GM19025 (cell line): ENCODE measurements around the gene UBXN11.
"Not testable (repeated sequence)": the region's sequence is repeated elsewhere in the genome, so short reads cannot be mapped to it uniquely, and the experiment has no call there.

Experiments
- ATAC-seq: cut with Tn5 transposase; IDR thresholded peaks from one replicate; pipeline ENCODE4 v1.9.1; 2021; ENCODE audit warnings: mild to moderate bottlenecking, low read depth, moderate library complexity; ENCODE audit not compliant: unreplicated experiment

UBXN11 gene

DNA sequence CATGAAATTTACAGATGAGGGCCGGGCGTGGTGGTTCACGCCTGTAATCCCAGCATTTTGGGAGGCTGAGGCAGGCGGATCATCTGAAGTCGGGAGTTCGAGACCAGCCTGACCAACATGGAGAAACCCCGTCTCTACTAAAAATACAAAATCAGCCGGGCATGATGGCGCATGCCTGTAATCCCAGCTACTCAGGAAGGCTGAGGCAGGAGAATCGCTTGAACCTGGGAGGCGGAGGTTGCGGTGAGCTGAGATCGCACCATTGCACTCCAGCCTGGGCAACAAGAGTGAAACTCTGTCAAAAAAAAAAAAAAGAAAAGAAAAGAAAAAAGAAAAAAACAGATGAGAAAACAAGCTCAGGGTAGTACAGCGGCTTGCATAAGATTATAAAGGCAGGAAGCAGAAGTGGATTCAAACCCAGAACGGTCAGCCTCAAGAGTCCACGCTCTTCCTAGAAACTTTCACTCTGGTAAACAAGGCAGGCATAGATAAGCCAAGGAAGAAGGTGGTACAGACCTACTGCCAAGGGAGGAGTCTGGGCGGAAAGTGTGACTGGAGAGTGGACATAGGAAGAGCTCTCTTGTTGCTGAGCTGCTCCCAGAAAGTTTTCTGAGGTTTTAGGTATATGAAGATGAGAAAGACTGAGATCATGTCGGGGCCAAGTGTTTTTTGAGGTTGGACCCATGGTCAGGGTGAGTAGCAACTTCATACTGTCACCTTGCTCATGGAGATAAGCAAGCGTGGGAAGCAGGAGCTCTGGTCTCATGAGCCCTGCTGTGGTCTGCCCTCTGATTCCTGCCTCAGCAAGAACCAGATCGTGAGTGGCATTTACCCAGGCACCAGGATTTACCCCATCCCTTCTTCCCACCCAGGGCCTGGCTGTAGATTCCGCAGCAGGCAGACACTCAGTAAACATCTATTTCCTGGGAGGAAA is 1.8 kb upstream of the UBXN11 start:
- not testable (repeated sequence) for ATAC-seq

DNA sequence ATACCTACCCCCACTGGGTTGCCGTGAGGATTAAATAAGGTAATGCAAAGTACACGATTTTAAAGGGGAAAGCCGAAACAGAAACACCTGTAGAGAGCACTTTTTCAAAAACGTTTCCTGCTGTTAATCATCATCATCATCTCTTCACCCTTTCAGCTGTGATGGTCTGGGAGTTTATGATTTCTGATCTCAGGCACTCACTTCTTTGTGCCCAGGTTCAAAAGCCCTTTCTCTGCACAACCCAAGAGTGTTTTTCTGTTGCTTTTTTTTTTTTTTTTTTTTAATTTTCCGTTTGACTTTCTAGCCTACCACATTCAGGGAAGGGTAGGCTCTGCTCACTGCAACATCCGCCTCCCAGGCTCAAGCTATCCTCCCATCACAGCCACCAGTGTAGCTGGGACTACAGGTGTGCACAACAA is 936 bp upstream of the UBXN11 start:
- ATAC-seq, result no peak

DNA sequence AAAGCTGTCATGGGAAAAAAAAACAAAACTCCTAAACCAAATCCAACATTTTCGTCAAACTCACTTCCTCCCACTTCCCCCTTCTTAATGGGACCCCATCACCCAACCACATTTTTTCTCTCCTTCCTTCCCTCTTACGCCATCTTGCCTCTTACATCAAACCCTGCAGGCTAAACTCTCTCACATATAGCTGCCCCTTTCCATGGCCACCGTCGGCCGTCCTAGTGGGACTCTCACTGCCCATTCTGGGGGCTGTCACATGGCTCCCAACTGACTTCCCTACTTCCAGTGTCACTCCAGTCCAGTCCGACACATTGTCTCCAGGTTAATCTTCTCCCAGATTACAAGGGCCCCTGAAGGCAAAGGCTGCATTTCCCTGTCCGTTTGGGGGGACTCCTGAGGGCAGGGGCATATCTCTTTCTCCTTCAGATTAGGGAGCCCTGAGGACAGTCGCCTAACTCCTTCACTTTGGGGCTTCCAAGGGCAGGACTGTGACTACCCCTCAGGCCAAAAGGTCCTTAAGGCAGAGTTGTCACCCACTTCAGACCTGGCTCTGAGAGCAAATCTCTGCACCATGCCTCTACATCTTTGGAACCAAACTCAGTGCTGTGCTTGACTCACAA is 658 bp downstream of the UBXN11 start:
- no peak for ATAC-seq

DNA sequence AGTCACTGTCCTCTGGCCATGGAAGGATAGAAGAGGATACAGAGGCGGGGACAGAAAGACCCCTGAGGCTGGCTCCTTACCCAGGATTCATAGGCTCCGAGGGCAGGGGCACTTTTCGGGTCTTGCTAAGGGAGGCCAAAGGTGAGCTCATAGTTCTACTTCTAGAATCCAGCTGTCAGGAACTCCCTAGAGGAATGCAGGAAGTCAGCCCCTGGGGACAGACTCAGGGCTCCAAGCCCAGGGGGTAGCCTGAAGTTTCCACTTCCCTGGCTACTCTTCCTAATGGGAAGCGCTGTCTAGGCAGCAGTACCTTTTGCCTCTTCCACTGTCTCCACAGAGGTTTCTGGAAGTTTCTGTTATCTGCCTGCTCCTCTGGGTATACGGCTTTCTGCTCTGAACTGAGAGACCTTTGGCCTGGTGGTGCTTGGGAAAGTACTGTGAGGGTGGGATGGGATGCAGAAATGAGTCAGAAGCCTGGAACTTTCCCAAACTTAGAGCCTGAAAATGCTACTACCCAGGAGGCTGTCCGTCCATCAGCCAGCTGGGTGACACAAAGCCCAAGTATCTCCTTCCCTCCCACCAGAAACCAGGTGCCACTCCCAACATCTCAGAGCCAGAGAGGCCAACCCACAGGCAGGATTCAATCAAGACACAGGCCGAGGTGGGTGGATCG is 3.6 kb downstream of the UBXN11 start:
- no peak for ATAC-seq

DNA sequence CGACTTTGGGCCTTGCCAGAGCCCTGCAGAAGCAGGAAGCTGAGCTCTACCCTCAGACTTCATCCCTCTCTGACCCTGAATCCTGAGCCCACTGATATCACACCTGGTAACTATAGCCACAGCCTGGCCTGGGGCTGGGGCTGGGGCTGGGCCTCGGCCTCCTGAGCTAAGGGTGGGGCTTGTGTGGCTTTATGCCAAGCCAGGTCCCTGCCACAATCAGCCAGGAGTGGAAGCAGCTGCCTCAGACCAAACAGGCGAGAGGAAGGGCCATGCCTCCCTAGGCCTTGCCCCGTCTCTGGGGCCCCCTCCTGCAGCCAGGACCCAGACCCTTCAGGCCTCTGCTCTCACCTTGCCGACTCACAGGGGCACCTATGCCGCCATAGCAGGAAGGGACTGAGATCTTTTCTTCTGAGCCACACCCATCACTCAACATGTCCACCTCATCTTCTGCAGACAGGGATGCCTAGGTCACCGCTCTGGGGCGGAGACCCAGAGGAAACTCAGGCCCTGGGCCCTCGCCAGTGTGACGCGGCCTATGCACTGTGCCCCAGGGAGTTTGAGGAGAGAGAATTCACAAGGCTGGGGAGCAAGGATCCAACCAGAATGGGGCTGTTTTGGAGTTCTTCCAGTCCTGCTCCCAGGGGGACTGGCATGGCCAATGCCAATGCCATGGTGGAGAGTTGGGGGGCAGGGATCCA is 5.7 kb downstream of the UBXN11 start:
- ATAC-seq, result no peak

DNA sequence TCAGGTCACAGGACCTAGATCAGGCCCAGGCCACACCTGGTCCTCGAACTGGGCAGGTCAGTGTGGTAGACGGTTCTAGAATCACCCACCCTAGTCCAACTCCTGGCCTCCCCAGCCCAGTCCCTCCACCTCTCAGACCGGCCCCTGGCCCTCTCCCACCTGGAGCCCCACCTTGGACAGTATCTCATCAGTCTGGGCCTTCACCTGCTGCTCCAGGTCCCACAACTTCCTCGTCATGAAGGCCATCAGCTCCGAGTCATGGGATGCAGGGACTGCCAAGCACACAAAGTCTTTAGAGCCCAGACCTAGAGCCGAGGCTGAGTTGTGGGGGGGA is 8.7 kb downstream of the UBXN11 start:
- ATAC-seq, result no peak

DNA sequence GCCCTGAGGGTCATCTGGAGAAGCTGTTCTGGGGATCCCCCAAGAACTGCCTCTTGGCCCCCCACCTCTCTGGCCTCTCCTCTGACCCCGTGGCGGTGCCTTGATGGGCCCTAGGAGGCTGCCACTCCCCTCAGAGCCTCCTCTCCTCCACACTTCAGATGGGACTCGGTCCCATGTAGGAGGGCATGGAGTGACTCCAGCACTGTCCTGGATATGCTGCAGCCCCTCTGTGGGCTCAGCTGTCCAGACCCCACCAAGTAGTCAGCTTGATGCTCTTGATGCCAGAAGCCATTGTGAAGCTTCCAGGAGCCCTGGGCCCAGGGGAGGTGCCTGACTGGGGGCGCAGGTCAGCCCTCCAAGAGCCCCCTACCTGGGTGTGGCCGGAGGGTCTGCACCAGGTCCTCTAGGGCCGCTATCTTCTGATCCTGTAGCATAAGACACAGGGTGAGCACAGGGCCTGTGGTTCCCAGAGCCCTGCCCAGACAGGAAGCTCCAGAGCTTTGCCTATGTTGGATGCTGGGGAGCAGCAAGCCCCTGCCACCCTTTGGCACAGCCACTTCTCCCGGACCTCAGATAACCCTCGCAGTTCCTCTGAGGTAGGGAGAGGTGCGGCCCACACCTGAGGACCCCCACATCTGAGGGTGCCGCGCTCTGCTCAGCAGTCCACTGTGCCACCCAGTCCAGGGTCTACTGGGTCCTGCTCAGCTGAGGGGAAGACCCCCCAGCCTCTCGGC is 9.2 kb downstream of the UBXN11 start:
- ATAC-seq, result no peak

DNA sequence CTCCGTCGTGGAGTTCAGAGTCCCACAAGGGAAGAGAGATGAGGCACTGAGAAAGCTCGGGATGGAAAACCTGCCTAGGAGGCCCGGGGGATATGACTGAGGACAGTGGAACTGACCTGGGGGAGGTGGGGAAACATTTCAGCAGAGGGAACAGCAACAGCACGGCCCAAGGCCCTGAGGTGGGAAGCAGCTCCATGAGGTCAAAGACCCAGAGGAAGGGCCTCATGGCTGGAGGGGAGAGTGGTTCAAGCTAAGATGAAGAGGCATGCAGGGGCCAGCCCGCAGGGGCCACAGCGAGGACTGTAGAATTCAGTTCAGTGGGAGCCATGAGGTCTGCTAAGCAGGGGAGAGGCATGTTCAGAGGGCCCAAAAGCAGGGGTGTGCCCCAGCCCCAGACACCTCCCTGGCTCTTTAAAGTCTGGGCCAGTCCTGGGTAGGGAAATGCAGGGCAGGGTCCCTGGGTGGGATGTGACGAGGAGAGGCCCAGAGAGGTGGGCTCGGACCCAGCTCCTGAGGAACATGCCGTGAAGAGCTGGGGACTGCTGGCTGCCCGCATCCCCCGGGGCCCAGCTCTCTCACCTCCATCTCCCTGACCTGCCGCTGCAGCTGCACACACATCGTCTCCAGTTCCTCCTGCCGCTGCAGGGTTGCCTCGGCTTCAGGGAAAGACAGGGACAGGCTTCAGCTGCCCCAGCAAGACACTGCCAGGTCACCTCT is 9.9 kb downstream of the UBXN11 start:
- ATAC-seq, result no peak

DNA sequence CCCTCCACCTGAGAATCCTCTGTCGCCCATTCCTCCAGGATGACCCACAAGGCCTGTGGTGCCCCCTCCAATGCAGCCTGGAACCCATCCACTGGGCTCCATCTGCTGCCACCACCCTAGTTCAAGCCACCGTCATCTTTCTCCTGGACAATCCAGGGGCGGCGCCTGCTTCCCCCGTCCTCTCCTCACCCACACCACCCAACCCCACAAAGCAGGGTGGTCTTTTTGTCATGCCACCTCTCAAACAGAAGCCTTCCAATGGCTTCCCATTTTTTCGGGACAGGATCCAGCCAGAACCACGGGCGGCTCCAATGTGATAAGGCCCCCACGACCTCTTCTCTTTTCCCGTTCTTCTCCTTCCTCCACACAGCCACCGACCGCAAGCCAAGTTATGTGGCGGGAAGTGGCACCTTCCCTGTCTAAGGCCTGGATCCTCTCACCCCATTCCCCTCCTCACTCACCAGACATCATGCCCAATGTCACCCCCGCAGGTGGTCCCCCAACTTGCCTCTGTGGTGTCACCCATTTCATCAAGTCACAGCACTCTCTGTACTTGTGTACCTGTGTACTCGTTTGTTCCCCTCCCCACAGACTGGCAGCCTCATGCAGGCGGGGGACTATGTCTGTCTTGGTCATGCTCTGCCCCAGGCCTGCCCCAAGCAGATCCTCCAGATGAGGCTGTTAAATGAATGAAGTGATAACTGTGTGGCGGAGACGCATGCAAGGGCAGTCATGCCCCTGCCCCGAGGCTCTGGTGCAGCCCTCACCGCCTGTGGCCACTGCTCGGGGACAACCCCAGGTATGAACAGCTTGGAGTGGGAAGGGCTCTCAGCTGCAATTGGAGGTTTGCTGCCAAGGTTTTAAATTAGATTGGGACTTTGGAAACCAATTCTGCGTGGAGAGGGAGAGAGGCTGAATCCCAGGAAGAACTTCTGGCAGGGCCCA is 11.0 kb downstream of the UBXN11 start:
- no peak for ATAC-seq

DNA sequence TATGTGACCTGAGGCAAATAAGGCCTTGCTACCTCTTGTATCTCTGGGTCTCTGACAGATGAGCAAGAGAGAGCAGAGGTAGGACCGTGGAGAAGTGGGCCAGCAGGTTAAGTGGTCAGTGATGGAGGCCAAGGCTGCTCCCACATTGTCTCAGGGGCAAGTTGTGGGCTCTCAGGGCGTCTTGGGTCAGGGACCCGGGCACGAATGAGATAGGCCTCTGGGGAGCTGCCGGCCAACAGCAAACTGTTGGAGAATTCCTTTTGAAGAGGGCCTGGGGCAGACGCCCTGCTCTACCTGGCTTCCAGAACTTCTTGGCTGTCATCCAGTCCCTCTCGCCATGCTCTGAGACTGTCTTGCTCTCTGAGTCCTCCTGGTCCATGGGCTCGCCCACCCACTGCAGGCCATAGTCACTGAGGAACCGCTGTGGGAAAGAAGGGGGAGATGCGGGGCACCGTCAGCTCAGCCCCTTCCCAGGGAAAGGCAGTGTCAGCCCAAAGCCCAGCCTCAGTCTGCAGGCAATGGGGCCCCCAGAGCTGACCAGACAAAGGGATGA is 12.4 kb downstream of the UBXN11 start:
- no peak for ATAC-seq

DNA sequence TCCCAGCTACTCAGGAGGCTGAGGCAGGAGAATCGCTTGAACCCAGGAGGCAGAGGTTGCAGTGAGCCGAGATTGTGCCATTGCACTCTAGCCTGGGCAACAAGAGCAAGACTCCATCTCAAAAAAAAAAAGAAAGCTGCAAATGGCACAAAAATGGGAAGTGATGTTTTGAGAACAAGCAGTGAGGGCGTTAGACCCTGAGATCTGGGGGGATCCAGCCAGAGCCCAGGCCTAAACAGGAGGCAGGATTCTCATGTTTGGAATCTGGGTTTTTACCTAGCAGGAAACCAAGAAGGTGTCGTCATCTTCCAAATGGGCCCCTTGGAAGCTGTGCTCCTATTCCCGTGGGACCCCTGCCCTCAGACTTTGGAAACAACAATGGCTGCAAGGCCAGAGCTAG is 13.7 kb downstream of the UBXN11 start:
- ATAC-seq, result not testable (repeated sequence)

DNA sequence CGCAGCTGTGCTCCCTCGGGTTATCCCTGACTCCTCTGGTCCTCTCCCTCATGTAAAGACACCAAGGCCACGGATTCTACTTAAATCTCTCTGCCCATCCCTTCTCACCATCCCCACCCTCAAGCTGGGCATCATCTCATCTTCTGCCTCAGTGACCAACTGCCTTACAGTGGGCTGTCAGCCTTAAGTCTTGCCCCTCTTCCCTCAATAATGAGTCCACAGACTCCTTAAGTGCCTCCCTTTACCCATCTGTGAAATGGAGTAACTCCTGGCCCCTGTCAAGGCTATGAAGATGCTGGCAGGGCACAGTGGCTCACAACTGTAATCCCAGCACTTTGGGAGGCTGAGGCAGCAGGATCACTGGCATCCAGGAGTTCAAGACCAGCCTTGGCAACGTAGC is 14.5 kb downstream of the UBXN11 start:
- ATAC-seq, result no peak

DNA sequence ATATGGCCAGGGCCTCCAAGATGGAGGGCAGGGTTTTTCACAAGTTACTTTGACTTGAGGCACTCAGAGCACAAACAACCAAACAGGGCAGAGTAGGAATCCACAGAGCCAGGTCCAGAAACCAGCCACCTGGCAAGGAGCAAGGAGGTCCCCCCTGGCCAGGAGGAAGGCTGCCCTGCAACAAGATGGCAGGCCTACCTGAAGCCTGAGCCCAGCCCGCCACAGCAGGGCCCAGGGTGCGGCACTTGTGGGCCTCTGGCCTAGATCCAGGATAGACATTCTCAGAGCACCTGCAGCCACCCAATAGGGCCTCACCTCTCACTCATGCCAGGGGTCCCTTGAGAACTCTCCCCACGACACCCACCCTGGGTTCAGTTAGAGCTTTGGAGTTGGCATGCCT is 15.0 kb downstream of the UBXN11 start:
- no peak for ATAC-seq

DNA sequence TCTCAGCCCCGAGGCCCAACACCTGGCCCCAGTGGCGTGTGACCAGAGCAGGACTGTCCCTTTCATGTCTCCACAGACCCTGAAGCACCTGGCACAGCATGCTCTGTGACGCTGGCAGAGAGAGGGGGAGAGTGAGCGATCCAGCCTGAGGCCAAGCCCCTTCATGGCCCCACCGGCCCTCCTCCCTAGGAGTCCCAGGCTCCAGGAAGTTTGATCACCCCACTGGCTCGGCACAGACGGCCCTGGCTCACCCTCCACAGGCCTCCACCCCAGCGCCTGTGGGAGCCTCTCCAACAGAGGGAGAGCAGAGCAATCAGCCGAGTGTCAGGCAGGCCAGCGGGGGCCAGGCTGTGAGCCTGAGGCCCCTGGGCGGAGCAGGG is 15.6 kb downstream of the UBXN11 start:
- no peak for ATAC-seq

DNA sequence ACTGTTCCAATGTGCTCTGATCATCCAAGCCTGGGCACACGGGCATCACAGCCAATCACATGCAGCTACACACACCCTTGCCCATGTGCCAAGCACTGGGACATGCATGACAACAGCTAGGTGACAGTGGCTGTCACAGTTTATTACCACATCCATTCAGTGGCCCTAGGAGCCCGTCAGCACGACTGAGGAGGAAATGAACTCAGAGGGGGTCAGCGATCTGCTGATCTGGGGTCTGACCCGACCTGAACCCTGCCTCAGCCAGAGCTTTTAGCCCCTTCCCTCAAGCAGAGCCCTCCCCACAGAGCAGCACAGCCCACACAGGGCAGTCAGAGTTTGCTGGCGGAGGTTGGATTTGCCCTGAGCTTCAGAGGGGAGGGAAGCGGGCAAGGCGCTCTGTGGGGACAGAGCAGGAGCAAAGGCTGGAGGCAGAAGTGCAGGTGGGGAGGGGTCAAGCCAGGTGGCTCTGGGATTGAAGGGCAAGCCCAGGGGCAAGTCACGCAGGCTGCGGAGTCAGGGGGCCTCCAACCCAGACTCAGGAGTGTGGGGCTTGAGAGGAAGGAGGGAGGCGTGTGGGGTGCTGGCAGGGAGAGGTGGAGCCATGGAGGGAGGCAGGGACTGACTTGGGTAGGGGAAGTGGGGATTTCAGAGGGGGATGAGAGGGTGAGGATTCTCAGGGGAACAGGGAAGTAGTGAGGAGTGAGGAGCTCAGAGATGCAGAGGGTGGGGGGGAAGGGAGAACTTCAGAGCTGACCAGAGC is 16.1 kb downstream of the UBXN11 start:
- no peak for ATAC-seq

DNA sequence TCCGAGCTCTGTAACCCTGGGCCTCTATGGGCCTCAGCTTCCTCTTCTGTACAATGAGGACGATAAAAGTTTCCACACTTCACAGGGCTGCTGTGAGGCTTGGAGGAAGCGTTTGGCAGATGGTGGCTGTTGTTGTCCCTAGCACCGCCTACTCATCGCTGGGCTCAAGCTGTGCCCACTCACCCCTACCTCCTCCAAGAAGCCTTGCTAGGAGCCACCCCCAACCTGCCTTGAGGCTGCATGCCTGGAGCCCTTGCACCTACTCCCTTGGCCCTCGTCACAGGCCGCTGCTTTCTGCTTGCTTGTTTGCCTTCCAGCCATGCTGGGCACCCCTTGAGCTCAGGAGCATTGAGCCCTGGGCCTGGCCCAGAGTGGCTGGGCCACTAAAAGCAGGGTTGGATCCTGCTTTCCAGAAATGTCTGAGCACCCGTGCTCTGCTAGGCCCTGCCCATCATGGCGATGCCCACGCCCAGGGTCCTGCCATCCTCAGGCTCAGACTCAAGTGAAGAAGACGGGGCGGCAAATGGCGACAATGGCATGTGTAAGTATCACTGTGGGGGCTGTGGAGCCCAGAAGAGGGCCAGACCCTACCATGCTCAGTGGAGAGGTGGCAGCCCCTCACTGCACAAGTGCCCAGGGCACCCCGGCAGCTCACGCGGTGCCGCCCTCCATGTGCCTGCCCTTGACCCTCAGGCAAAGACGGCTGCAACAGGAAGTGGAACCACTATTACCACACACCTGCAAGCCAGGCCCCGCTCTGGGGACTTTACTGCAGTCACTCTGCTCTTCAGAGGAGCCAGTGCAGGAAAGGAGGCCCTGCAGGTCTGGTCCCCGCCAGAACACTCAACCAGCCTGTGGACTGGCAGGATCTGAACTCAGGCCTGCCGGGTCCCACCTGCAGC is 17.0 kb downstream of the UBXN11 start:
- no peak for ATAC-seq
